K562 (cell line): ENCODE measurements around the gene POLR1B. TPM values are rescaled to one million over a fixed set of nuclear protein-coding genes. Genes with fewer than 3 reads are reported as not detected.
A peak's percentile ranks its signal among the peaks of the same experiment; 100 is the strongest.

Experiments used
- CREB3L1 ChIP-seq: fragments of 450-650 bp; IDR thresholded peaks from 2 replicates; pipeline ENCODE4 v1.6.1; 2014; ENCODE audit warnings: low read depth, mild to moderate bottlenecking, moderate library complexity, borderline replicate concordance
- GABPA ChIP-seq: fragments of 200-800 bp; sonication (Bioruptor generic); conservative IDR thresholded peaks from 2 replicates; pipeline ENCODE4 v1.6.1; 2016; ENCODE audit warnings: low read depth, missing genetic modification characterization, missing compliant biosample characterization
- ID3 ChIP-seq, 2 experiments: fragments of 250-450 bp in 1 of 2; fragments of 450-650 bp in 1 of 2; sonication (Bioruptor Pico) in 1 of 2; IDR thresholded peaks; 2 replicates each; pipeline versions ENCODE4 v1.6.1 to v1.8.0; 2016 to 2021; ENCODE audit warnings: mild to moderate bottlenecking in 2 of 2, moderate library complexity in 2 of 2, missing compliant biosample characterization in 1 of 2, missing genetic modification characterization in 1 of 2
- MEIS2 ChIP-seq: fragments of 450-650 bp; IDR thresholded peaks from 2 replicates; pipeline ENCODE4 v1.6.1; 2014; ENCODE audit warnings: mild to moderate bottlenecking; ENCODE audit not compliant: partially characterized antibody
- PATZ1 ChIP-seq: fragments of 250-450 bp; sonication (Bioruptor Pico); IDR thresholded peaks from 2 replicates; pipeline ENCODE4 v1.5.0; 2020; ENCODE audit warnings: mild to moderate bottlenecking, borderline replicate concordance
- PTTG1 ChIP-seq: fragments of 450-650 bp; IDR thresholded peaks from 2 replicates; pipeline ENCODE4 v1.6.1; 2016; ENCODE audit warnings: low read depth, mild to moderate bottlenecking, missing genetic modification characterization, missing compliant biosample characterization
- RFX7 ChIP-seq: fragments of 250-450 bp; sonication (Bioruptor Pico); IDR thresholded peaks from 2 replicates; pipeline ENCODE4 v1.5.1; 2021; ENCODE audit warnings: mild to moderate bottlenecking
- YBX1 ChIP-seq: fragments of 450-650 bp; IDR thresholded peaks from 2 replicates; pipeline ENCODE4 v1.7.1; 2016; ENCODE audit warnings: mild to moderate bottlenecking
- ZNF830 ChIP-seq: fragments of 250-450 bp; sonication (Bioruptor Pico); IDR thresholded peaks from 2 replicates; pipeline ENCODE4 v1.5.0; 2021; ENCODE audit warnings: mild to moderate bottlenecking
- ZSCAN32 ChIP-seq: fragments of 450-650 bp; formaldehyde crosslinking; IDR thresholded peaks from 2 replicates; pipeline ENCODE4 v1.4.0; 2020; ENCODE audit warnings: mild to moderate bottlenecking, moderate library complexity
- polyA plus RNA-seq, 8 experiments: library from polyadenylated mRNA; depleted of rRNA in 4 of 8; stranded (reverse) in 5 of 8; unstranded in 3 of 8; fragments of >200 nt; fragmentation: Nextera tagmentation in 2 of 8; fragmentation: Illumina TruSeq in 1 of 8; extraction: Ambion mirVana in 2 of 8; extraction: Trizol in 1 of 8; gene quantifications; 2 replicates each; pipeline versions ENCODE4 v1.2.1 to v1.2.3, GENCODE V29; 2011 to 2014; ENCODE audit warnings: inconsistent platforms in 1 of 8, missing spikeins in 1 of 8
- total RNA-seq, 7 experiments: library from RNA; depleted of rRNA in 6 of 7; stranded (reverse); fragments of >200 nt in 6 of 7; fragmentation: Illumina TruSeq in 2 of 7; extraction: Trizol in 2 of 7; gene quantifications; 2 replicates each; pipeline versions ENCODE4 v1.2.1 to v1.2.3, GENCODE V29; 2011 to 2021; ENCODE audit warnings: low replicate concordance in 1 of 7

Gene POLR1B
- total and polyA plus RNA-seq, 9 of the 15 experiments (the other 6 are each of a cell fraction or from before 2014, with no cell fraction given): 19.8 to 55.1 (median 40.2) TPM

DNA sequence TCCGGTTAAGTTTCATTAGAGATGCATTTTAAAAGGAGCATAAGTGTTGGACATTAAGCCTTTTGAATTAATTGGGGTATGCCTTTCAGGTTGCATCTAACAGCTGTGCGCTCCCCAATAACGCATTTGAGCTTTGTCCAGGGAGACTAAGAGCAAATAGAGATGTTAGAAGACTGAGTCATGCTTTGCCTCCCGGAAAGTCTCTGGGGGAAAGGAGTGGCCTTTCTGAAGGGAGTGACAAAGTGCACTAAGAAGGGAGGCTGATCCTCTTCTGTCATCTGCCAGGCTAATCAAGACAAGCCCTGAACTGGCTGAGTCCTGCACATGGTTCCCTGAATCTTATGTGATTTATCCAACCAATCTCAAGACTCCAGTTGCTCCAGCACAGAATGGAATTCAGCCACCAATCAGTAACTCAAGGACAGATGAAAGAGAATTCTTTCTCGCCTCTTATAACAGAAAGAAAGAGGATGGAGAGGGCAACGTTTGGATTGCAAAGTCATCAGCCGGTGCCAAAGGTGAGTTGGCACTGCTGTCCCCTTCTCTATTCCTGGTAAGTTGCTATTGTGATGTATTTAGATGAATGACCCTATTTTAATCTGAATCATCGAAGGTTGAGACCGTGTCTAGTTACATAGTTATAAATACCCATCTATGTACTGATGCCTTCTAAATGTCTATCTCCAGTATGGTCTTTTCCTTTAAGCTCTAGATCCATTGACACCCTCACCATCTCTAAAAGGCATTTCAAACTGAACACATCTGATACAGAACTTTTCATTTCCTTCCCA is 48.2 kb upstream of the POLR1B start (continued):
- TF ChIP-seq MEIS2 (peak; percentile 62), ZNF830 (CRISPR knock-in tag) (no peak), ID3 (CRISPR knock-in tag; IDR thresholded peaks at IDR 0.05) (no peak), ID3 (tag; IDR thresholded peaks at IDR 0.05) (no peak), PATZ1 (CRISPR knock-in tag) (no peak), ZSCAN32 (no peak), GABPA (tag) (no peak), CREB3L1 (no peak), PTTG1 (tag) (no peak), YBX1 (no peak), RFX7 (CRISPR knock-in tag) (no peak)
